GM19240 (cell line): Measurements from ENCODE around the gene BZW1.
A peak's percentile ranks its signal among the peaks of the same experiment; 100 is the strongest.
"Not testable (repeated sequence)": the region's sequence is repeated elsewhere in the genome, so short reads cannot be mapped to it uniquely, and the experiment has no call there.

Experiments
- DNase-seq: peaks from one replicate; pipeline ENCODE4 v3.0.0; 2011; ENCODE audit warnings: low spot score; ENCODE audit not compliant: insufficient read length

The BZW1 gene

DNA sequence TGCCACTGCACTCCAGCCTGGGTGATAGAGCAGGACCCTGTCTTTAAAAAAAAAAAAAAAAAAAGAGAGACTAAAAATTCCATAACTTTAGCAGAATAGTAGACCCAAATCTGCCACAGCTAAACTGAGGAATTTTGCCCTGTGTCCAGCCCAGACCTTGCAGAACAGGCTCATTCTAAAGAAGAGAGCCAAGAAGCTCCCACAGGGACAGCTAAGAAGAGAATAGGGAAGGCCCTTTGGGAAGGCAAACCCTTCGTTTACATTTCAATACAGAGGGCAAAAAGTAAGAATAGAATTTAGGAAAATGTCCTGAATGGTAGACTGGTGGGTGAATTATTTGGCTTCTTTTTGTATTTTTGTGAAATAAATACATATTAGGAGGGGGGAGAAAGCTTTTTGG is 21.5 kb upstream of the BZW1 start:
- DNase-seq = no peak

DNA sequence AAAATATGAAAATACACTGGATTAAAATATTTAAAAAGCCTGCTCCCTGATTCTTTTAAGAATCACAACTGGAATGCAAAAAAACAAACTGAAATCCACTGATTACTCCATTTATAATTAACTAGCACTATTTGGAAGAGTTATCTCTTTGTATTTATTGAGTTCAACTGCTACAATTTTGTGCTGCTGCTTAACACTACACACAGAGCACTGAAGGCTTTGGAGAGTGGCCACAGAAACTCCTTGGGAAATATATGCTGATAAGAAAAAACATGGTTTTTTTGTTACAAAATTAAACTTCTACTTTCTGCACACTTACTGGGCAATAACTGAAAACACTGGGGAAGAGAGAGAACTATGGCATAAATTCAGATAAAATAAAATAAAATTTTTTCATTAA is 19.8 kb upstream of the BZW1 start:
- DNase-seq = no peak

DNA sequence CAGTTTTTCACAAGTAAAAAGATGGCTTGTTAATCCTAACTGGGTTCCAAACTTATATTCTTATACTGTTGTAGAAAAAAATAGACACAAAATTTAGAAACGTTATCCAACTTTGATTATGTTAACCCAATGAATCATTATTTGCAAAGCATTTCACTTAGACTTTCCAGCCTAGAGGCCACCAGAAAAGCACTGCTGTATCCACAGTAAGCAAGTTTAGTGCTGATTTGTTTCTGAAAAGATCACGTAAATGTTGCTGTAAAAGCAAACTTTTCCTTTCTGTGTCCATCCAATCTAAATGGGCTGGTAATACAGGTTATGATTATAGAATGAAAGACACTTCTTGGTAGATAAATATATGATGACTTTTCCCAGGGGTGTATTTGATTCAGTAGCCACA is 17.6 kb upstream of the BZW1 start:
- no peak for DNase-seq

DNA sequence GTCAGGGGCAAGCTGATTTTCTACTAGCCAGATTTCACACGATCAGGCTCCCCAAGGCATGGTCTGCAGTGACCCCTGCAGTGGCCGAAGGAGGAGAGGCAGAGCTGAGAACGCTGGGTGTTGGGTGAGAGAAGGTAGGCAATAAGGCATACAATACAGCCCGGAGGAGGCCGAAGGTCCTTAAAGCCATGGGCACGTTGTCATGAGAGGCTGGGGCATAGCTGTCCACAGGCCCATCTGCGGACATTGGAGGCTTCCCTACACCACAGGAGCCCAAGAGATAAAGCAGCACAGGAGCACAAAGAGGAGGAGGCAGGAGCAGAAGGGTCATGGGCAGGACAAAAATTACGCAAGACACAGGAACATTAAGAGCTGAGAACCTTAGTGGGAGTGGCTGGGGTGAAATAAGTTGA is 16.7 kb upstream of the BZW1 start:
- DNase-seq = no peak

DNA sequence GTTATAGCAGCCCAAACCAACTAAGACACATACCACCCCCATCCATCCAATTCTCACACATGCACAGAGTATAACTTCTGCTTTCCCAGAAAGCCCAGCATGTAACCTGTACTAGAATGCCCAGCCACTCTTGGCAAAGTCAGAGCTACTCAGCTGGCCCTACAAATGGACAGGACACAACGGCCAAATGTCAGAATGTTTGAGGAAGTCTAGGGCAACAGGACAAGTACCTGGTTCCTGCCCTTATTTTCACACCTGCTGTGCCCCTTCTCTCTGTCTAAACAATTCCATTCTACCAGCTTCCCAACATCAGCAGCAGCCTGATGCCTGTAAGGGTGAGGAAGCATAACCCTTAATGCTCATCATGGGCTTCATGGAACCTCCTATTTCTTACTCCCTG is 15.1 kb upstream of the BZW1 start:
- DNase-seq = no peak

DNA sequence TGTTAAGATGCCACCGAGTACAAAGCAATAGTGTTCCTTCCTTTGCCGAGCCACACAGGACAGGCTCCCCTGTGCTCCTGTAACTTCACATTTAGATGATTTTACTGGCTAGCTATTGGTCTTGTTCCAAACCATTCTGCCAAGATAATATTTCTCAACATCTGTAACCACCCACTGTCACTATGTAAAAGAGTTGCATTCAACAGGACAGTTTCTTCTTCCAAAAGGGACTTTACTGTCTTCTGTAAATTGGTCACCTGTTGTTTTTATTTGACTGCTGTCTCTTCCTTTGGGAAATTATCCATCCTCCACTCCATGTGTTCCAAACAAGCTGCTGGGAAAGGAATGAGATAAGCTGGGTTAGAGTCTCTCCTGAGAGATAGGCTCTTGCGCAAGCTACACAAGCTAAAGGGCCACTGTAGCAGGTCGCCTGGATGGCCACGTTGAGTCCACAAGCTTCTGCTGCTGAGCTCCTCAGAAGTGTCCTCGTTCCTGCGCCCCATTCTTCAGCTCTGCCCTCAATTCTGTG is 14.4 kb upstream of the BZW1 start:
- DNase-seq = no peak

DNA sequence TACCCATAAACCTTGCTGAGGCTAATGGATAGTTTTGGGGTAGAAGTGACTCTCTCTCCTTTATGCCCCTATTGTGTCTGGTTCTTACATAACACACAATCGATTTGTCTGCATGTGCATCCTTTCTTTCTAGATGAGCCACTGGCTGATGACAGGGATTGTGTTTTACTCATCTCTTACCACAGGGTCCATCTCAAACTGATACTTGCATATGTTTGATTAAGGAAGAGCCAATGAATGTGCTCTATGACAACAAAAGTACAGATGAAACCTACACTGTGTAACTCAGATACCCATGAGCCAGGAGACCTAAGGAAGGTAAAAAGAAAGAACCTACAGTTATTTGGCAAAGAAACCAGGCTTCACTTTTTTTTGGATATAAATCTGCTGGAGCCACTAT is 13.2 kb upstream of the BZW1 start:
- no peak for DNase-seq

DNA sequence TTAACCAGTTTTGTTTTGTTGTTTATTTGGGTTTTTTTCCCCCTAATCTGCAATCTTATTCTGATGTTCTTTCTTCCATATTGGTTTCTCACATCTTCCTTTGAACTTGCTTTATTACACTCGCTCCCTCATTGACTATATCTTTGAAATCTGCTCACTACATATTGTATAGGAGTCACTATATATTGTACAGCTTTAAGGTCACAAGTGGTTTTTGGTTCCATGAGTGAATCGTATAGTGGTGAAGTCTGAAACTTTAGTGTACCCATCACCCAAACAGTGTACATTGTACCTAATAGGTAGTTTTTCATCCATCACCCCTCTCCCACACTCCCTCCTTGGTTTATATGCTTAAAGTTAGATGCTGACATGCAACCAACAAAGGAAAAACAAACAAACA is 11.3 kb upstream of the BZW1 start:
- DNase-seq = no peak

DNA sequence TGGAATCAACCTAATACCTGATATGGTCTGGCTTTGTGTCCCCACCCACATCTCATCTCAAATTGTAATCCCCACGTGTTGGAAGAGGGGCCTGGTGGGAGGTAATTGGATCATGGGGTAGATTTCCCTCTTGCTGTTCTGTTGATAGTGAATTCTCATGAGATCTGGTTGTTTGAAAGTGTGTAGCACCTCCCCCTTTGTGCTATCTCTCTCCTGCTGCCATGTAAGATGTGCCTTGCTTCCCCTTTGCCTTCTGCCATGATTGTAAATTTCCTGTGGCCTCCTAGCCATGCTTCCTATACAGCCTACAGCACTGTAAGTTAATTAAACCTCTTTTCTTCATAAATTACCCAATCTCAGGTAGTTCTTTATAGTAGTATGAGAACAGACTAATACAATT is 10.3 kb upstream of the BZW1 start:
- not testable (repeated sequence) for DNase-seq

DNA sequence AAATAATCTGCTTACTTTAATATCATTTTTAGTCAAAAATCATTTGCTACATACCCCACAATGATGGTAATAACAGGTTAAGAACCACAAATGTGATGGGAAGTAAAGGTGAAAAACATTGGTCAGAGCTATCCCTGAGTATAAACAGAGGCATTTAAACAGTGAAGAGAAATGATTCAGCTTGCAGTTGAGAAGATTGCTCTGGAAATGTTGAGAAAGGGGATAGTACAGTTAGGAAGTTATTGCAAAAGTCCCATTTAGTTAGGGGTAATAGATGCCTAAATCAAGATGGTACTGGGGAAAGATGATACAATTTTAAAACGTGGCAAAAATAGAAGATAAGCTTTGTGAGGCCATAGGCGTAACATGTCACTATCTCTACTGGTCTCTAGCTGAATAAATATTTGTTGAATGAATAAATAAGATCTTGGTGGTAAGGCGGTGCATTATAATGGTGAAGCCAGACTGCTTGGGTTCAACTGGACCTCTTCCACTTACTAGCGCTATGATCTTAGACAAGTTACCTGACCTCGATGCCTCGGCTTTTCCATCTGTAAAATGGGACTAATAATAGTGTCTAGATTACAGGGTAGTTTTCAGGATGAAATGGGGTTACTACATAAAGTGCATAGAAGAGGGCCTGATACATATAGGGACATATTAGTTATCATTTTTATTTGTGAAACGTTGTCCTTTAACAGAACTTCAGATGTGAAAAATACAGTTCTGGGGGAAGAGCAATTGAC is 2.0 kb upstream of the BZW1 start:
- DNase-seq = no peak

DNA sequence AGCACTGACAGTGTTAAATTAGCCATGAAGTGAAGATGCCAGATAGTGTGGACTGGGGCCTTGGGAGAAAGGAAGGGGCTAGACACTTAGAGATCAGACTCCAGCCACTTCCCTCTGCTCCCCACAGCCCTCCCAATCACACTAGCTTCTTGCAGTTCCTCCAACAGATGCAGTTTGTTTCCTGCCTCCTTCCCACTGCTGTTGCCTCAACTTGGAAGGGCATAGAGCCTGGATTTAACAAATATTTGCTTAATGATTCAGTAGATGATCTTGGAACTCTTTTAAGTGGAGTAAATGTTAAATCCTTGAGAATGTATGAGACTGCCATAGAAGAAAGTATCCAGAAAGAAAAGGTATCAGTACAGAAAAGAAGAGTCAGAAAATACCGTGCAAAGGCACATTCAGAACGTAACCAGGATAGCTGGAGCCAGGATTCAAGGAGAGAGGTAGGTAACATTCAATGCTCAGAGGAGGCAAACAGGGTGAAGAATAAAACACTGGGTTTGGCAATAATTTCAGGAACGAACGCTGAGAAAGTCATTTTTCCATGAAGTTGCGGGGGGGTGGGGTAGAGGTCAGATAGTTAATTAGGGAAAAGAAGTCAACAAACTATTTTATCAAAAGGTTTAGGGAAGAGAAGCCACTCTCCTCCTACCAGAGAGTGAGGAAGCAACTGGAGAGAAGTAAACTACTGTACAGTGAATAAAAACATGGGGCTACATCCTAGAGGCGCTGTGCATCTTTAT is 1.3 kb upstream of the BZW1 start:
- no peak for DNase-seq

DNA sequence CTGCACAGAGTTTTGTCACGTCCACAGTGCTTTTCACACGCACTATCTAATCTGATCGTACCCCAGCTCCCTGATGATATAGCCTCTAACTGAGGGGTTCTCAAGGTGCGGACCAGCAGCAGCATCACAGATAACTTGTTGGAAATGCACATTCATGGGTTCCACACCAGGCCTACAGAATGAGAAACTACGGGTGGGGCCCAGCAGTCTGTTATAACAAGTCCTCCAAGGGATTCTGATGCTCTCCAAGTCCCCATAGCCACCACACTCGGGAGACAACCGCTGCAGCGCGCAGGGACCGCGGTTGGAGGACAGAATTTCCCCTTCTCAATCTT is 745 bp upstream of the BZW1 start:
- DNase-seq = no peak

DNA sequence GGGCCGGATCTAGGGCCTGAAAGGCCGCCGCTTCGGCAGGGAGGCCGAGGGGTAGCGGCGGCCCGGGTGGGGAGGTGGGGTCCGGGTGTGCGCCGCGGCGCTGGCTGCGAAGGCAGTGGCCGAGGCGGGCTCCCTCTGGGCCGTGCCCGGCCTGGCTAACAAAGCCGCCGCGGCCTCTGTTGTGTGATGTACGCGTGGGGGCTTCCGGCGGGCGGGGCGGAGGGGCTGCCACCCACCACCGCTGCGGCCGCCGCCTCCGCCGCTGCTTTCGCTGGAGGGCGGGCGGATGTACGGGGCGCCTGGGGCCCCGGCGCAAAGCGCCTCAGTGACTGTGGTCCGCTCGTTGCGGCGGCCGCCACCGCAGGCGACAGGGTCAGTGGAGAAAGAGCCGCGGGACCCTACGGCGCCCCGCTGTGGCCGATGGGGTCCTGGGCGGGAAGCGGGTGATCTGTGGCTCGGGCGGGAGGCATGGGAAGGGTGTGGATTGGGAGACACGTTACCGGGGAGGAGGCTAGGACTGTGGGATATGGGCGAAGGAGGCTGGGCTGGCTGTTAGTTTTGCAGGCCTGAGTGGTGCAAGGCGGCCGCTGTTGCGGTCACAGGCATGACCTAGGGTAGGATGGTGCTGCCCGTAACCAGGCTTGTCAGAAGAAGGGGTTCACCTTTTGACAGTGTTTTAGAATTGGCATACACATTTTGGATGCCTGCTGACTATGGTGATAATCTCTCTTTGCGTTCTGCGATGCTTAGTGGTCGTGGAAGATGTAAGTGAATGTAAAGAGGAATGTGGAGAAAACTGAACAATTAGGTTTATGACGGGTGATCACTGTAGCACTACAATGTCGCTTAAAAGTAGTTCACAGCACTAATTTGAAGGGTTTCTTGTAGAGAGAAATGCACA is 662 bp downstream of the BZW1 start:
- DNase-seq = peak; percentile 12

DNA sequence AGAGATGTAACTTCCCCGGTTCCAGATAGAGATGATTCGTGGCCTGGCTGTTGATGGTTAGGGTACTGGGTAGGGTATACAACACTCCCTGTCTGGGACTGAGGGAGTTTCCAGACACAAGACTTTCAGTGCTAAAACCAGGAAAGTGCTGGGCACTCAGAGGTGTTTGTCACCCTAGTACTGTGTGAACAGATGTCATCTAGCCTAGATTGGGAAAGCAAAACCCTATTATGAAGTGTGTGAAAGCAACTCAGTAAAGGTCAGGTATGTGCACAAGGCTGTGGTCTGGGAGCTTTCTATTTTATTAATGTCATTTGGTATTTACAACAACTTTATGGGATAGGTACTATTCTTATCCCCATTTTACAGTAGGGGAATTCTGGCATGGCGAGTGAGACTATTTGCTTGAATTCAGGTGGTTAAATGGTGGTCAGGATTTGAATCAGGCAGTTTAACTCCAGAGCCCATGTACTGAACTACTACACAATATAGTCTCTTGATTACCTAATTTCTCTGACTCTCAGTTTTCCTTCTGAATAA is 2.6 kb downstream of the BZW1 start:
- no peak for DNase-seq

DNA sequence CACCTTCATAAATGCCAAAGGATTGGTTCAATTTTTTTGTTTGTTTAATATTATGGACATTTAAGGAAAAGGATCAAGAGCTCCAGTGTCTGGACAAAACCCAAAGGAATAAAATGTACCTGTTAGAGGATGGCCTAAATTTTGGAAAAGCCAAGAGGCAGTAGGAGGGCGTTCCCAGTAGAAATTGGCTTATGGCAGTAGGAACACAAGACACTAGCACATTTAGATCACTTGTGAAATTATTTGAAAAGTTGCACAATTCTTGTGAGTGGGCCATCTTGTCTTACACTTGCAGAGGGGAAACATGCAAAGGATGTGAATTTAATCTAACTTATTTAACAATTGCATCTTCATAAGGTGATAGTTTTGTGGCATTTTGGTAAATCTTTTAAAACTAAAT is 3.2 kb downstream of the BZW1 start:
- DNase-seq = no peak

DNA sequence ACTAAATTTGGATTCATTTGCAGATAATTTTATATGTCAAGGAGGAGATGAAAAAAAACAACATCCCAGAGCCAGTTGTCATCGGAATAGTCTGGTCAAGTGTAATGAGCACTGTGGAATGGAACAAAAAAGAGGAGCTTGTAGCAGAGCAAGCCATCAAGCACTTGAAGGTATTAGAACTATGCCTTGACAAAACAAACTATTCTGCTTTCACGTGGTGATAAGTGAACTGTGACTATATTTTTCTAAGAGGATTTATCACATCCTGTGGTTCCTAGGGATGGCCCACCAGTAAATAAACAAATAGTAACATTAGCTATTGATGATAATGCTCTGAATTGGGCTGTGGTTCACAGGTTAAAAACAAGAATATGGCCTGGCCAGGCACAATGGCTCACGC is 7.0 kb downstream of the BZW1 start:
- not testable (repeated sequence) for DNase-seq

DNA sequence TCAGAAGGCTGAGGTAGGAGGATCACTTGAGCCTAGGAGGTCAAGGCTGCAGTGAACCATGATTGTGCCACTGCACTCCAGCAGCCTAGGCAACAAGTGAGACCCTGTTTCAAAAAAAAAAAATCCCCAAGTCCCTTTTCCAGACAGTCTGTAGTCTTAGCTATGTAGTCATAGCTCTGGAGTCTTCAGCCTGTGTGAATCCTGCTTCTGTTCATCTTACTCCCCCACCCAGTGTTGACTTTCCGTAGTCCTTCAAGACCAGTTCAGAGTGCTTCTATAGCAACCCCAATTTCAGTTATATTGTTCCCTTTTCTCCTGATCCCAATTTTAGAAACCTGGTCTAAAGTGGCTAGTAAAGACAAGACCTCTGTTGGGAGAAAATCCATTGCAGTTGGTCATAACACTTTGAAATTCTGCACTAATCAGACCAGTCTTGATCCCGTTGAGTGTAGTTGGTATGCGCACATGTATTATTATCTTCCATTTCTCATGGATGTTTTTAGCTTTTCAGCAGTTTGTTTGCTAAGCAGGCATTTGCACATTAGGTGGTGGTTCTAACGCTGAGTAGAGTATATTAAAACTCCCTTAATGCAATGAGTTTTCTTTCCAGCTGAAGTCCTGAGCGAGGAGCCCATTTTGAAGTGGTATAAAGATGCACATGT is 9.0 kb downstream of the BZW1 start:
- DNase-seq = no peak

DNA sequence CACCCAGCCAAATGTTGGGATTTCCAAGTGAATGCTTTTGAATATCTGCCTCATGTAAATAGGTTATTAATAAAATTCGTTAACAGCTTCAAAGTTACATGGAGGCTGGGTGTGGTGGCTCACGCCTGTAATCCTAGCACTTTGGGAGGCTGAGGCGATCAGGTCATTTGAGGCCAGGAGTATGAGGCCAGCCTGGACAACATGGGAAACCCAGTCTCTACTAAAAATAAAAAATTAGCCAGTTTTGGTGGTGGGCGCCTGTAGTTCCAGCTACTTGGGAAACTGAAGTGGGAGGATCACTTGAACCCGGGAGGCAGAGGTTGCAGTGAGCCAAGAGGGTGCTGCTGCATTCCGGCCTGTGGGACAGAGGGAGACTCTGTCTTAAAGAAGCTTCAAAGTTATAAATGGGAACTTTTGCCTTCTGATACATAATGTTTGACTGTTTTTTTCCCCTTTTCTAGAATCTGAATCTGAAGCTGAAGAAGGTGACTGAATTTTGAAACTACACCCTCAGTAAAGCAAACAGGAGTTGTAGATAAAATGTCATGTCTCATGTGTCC is 10.1 kb downstream of the BZW1 start:
- DNase-seq = no peak

DNA sequence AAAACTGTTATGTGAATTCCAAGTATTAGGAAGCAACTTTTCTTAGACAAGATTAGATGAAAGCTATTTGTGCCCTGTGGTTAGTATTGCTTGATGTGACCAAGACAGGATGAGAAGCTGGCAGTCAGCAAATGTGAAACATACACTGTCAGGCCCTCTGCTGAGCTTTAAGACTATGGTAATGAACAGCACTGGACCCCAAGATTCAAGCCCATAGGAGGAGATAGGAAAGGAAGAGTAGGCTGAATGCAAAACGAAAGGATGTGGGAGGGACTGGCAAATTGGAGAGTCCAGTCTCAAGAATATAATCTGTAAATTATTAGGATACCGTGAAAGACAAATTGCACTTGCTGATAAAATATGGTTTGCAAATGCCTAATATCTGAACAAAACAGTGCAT is 16.4 kb downstream of the BZW1 start:
- no peak for DNase-seq

DNA sequence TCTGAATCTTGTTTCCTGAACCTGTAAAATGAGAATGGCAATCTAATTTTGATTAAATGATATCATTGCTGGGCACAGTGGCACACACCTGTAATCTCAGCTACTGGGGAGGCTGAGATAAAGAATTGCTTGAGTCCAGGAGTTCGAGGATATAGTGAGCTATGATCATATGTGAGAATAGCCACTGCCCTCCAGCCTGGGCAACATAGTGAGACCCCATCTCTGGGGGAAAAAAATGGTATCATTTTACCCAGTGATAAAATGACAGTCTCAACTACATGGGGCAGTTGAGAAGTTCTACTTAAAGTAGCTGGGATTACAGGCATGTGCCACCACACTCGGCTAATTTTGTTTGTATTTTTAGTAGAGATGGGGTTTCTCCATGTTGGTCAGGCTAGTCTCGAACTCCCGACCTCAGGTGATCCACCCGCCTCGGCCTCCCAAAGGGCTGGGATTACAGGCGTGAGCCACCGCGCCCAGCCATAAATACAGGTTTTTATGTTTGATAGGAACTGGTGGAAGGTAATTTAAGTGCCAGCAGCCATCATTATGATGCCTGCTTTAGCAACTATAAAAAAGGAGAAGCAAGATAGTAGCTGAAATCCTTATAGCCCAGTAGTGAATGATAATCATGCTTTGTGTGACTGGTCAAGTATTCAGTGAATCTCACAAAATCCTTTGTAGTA is 17.0 kb downstream of the BZW1 start:
- no peak for DNase-seq
